Body of pancreas (tissue), 4 donors: ENCODE results near the gene ZNF469. TPM values are rescaled to one million over a fixed set of nuclear protein-coding genes. Genes with fewer than 3 reads are reported as not detected.

Experiments used
- ATAC-seq: fragments of 150-250 bp; one replicate; pipeline ENCODE4 v1.9.1; 2016
- DNase-seq, 4 donors: peaks; one replicate each; pipeline ENCODE4 v3.0.0-alpha.2; 2019
- H3K27ac ChIP-seq, 4 donors: fragments of 200-600 bp; sonication (generic); 1 replicate in 3 of 4; 2 replicates in 1 of 4; pipeline versions ENCODE4 v1.5.1 to v1.6.1; 2016 to 2019; ENCODE audit warnings: mild to moderate bottlenecking in 1 of 4, mixed read lengths in 1 of 4, moderate library complexity in 1 of 4
- H3K27me3 ChIP-seq, 2 donors: fragments of 200-600 bp; sonication (generic); one replicate each; pipeline ENCODE4 v1.6.0; 2016; ENCODE audit warnings: mild to moderate bottlenecking in 1 of 2
- H3K36me3 ChIP-seq, 2 donors: fragments of 200-600 bp; sonication (generic); replicated peaks in 1 of 2; 2 replicates each; pipeline ENCODE4 v1.5.1; 2016; ENCODE audit warnings: low read depth in 2 of 2; ENCODE audit not compliant: insufficient read depth in 1 of 2
- H3K4me1 ChIP-seq: fragments of 200-600 bp; sonication (generic); one replicate; pipeline ENCODE4 v1.6.0; 2016
- H3K4me3 ChIP-seq, 2 donors: fragments of 200-600 bp; sonication (generic); 1 replicate in 1 of 2; 2 replicates in 1 of 2; pipeline ENCODE4 v1.5.1; 2016 to 2019
- H3K9me3 ChIP-seq, 3 donors: fragments of 200-600 bp; sonication (generic); 1 replicate in 2 of 3; 2 replicates in 1 of 3; pipeline ENCODE4 v1.5.1; 2016
- CTCF ChIP-seq, 7 experiments: fragments of 450-650 bp in 4 of 7; fragments of 200-600 bp in 3 of 7; sonication (generic) in 3 of 7; IDR thresholded peaks; one replicate each; pipeline ENCODE4 v1.5.1; 2016 to 2019; ENCODE audit warnings: antibody characterized with exemption in 7 of 7
- POLR2A ChIP-seq, 3 donors: fragments of 450-650 bp; IDR thresholded peaks; one replicate each; pipeline ENCODE4 v1.6.1; 2016; ENCODE audit warnings: antibody characterized with exemption in 3 of 3, mild to moderate bottlenecking in 2 of 3
- WGBS, 2 donors: methylation state at CpG; one replicate each; pipeline ENCODE4 v1.1.5; 2017; 5-methylcytosine and 5-hydroxymethylcytosine counted together
- intact Hi-C: fragments of 100-400 bp; cut with DNase I; formaldehyde crosslinking; loops from one replicate; pipeline ENCODE4 v1.15.1; 2023
- total RNA-seq, 2 donors: library from RNA; depleted of rRNA; stranded (reverse); fragments of >200 nt; gene quantifications; one replicate each; pipeline ENCODE4 v1.1.0, GENCODE V29; 2016

The ZNF469 gene
- total RNA-seq, 2 donors from 2014 or later = 0.99 to 1.0 TPM

DNA sequence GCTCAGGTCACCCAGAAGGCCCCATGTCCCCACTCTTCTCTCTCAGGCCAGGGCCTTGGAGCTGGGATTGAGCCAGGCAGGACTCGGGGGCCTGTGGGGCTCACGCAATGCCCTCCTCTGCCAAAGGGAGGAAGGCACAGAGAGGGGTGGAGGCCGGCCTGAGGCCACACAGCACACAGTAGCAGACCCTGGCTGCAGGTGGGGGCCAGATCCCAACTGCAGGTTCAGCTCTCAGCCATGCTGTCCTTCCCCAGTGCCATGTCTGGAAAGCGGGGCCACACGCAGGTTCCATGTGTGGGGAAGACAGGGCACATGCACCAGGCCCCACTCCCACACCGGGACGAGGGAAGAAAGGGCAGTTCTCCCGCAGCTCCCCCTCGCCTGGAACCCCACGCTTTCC lies 37.0 kb downstream of the ZNF469 start:
- H3K4me1 ChIP-seq = no peaks in the 10 kb centered on the region
- no peak for ATAC-seq
- no peak for DNase-seq
- no peaks in the 10 kb centered on the region for H3K27me3 ChIP-seq
- WGBS, 2 donors = 79 to 86% methylated on average over 5 to 10 of the region's 10 CpGs
- no peak for TF ChIP-seq POLR2A (IDR thresholded peaks at IDR 0.05)
- no peak for TF ChIP-seq CTCF (IDR thresholded peaks at IDR 0.05)
- H3K36me3 ChIP-seq = no peaks in the 10 kb centered on the region
- intact Hi-C loops = no loop called here
- no peaks in the 10 kb centered on the region for H3K9me3 ChIP-seq
- H3K4me3 ChIP-seq = no peak overlapping the region
- no peak overlapping the region for H3K27ac ChIP-seq

DNA sequence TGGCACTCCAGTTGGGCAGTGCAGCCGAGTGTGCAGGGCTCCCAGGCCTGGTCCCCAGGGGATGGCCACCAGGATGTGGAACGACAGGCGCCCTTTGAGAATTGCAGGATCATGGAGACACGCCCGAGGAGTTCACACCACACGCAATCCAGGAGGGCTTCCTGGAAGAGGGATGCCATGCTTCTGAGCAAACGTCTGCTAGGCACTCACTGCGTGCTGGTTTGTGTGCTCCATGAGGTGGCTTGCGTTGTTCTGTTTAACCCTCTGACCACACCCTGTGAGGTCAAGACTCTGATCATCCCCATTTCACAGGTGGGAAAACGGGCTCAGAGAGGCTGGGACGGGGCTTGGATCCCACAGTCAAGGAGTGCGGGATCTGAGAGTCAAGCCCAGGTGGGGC lies 37.7 kb downstream of the ZNF469 start:
- WGBS, 2 donors = 75 to 87% methylated on average over 4 to 12 of the region's 12 CpGs
- intact Hi-C loops = no loop called here
- Histone ChIP-seq H3K9me3 (no peaks in the 10 kb centered on the region), H3K36me3 (no peaks in the 10 kb centered on the region), H3K4me3 (no peak overlapping the region), H3K27ac (no peak overlapping the region), H3K27me3 (no peaks in the 10 kb centered on the region), H3K4me1 (no peaks in the 10 kb centered on the region)
- no peak for DNase-seq
- ATAC-seq = no peak
- TF ChIP-seq POLR2A (IDR thresholded peaks at IDR 0.05) = no peak
- no peak for TF ChIP-seq CTCF (IDR thresholded peaks at IDR 0.05)

GRCh38 chr16:88421301-88421700 lies 38.5 kb downstream of the ZNF469 start:
- intact Hi-C loops = no loop called here
- Histone ChIP-seq H3K36me3 (no peaks in the 10 kb centered on the region), H3K4me1 (no peaks in the 10 kb centered on the region), H3K4me3 (no peak overlapping the region), H3K27ac (no peak overlapping the region), H3K9me3 (no peaks in the 10 kb centered on the region), H3K27me3 (no peaks in the 10 kb centered on the region)
- WGBS, 2 donors = 62 to 80% methylated on average over 8 to 13 of the region's 14 CpGs
- no peak for ATAC-seq
- DNase-seq = no peak
- TF ChIP-seq CTCF (IDR thresholded peaks at IDR 0.05) = no peak
- TF ChIP-seq POLR2A (IDR thresholded peaks at IDR 0.05) = no peak

DNA sequence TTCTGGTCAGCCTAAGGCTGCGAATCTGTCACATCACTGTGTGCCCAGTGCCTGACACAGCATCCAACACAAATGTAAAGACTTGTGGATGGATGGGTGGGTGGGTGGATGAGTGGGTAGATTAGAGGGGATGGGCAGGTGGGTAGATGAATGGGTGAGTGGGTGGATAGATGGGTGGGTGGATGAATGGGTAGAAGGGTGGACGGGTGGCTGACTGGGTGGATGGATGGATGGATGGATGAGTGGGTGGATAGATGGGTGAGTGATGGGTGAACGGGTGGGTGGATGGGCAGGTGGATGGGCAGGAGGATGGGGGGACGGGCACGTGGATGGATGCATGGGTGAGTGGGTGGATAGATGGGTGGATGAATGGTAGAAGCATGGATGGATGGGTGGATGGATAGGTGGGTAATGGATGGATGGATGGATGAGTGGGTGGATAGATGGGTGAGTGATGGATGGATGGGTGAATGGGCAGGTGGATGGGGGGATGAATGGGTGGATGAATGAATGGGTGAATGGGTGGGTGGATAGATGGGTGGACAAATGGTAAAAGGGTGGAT lies 39.2 kb downstream of the ZNF469 start:
- WGBS, 2 donors = 46 to 49% methylated on average over 5 of the region's 5 CpGs
- TF ChIP-seq CTCF (IDR thresholded peaks at IDR 0.05) = no peak
- TF ChIP-seq POLR2A (IDR thresholded peaks at IDR 0.05) = no peak
- no peak for ATAC-seq
- Histone ChIP-seq H3K4me1 (no peaks in the 10 kb centered on the region), H3K9me3 (no peaks in the 10 kb centered on the region), H3K4me3 (no peak overlapping the region), H3K27ac (no peak overlapping the region), H3K36me3 (no peaks in the 10 kb centered on the region), H3K27me3 (no peaks in the 10 kb centered on the region)
- no peak for DNase-seq
- intact Hi-C loops = no loop called here

- ATAC-seq = no peak
- intact Hi-C loops = no loop called here
- no peaks in the 10 kb centered on the region for H3K9me3 ChIP-seq
- H3K27me3 ChIP-seq = no peaks in the 10 kb centered on the region
- no peak for TF ChIP-seq POLR2A (IDR thresholded peaks at IDR 0.05)
- no peak for TF ChIP-seq CTCF (IDR thresholded peaks at IDR 0.05)
- H3K27ac ChIP-seq = no peak overlapping the region
- H3K36me3 ChIP-seq = no peaks in the 10 kb centered on the region
- no peak overlapping the region for H3K4me3 ChIP-seq
- 48 to 50% methylated on average over 3 of the region's 3 CpGs for WGBS, 2 donors
- no peak for DNase-seq
- H3K4me1 ChIP-seq = no peaks in the 10 kb centered on the region
These were observed 40.1 kb downstream of the ZNF469 start for GRCh38 chr16:88422733-88423447.
